A549 (cell line): Measurements from ENCODE around the gene NTRK1.

ENCODE experiments used
- CBX2 ChIP-seq: fragments of 200-600 bp; sonication (generic); IDR thresholded peaks from 2 replicates; pipeline ENCODE4 v1.6.1; 2016; ENCODE audit warnings: low read depth, mild to moderate bottlenecking, borderline replicate concordance
- CHD2 ChIP-seq: fragments of 150-350 bp; IDR thresholded peaks from 2 replicates; pipeline ENCODE4 v1.6.1; 2014; ENCODE audit warnings: low read length; ENCODE audit not compliant: partially characterized antibody
- ESRRA ChIP-seq: fragments of 150-350 bp; IDR thresholded peaks from 2 replicates; pipeline ENCODE4 v1.6.1; 2014; ENCODE audit warnings: mild to moderate bottlenecking, low read length, borderline replicate concordance
- FOSL2 ChIP-seq, 2 experiments: fragments of 450-650 bp in 1 of 2; fragments of >200 bp in 1 of 2; sonication (Bioruptor Twin) in 1 of 2; formaldehyde crosslinking; IDR thresholded peaks; 2 replicates each; pipeline versions ENCODE4 v1.5.0 to v1.6.1; 2016 to 2020; ENCODE audit warnings: mild to moderate bottlenecking in 1 of 2, moderate library complexity in 1 of 2
- JUN ChIP-seq, 2 experiments: fragments of >200 bp; sonication (Bioruptor Twin); formaldehyde crosslinking; IDR thresholded peaks; 2 replicates in 1 of 2; 3 replicates in 1 of 2; pipeline ENCODE4 v1.6.1; 2016 to 2017
- KDM1A ChIP-seq: fragments of 200-600 bp; sonication (generic); IDR thresholded peaks from 2 replicates; pipeline ENCODE4 v1.6.1; 2016; ENCODE audit warnings: low read depth, mild to moderate bottlenecking
- MAZ ChIP-seq: fragments of 150-350 bp; IDR thresholded peaks from 2 replicates; pipeline ENCODE4 v1.6.1; 2014; ENCODE audit warnings: antibody characterized with exemption, low read depth, low read length, borderline replicate concordance
- POLR2A ChIP-seq: IDR thresholded peaks from 2 replicates; pipeline ENCODE4 v1.6.1; 2012; ENCODE audit warnings: mild to moderate bottlenecking, low read length
- RAD21 ChIP-seq, 2 experiments: fragments of >200 bp in 1 of 2; sonication (Bioruptor Twin) in 1 of 2; formaldehyde crosslinking in 1 of 2; IDR thresholded peaks in 1 of 2; conservative IDR thresholded peaks in 1 of 2; 2 replicates in 1 of 2; 3 replicates in 1 of 2; pipeline ENCODE4 v1.6.1; 2012 to 2018; ENCODE audit warnings: inconsistent platforms in 1 of 2
- ZFP36 ChIP-seq: fragments of 450-650 bp; IDR thresholded peaks from 2 replicates; pipeline ENCODE4 v1.6.1; 2014; ENCODE audit warnings: borderline replicate concordance; ENCODE audit not compliant: partially characterized antibody
- TF ChIP-seq, protein P1 (sequence below): fragments of >200 bp; sonication (Bioruptor Twin); formaldehyde crosslinking; IDR thresholded peaks from 3 replicates; pipeline ENCODE4 v1.5.1; 2016
- TF ChIP-seq, protein P2 (sequence below): fragments of 200-600 bp; sonication (generic); IDR thresholded peaks from 2 replicates; pipeline ENCODE4 v1.6.1; 2016; ENCODE audit warnings: antibody characterized with exemption, mild to moderate bottlenecking, moderate library complexity

GRCh38 chr1:156862997-156863599, 2.4 kb downstream of the NTRK1 start:
- TF ChIP-seq CBX2 (no peak), POLR2A (no peak), RAD21 (conservative IDR thresholded peaks at IDR 0.05 in 1 of 2, IDR thresholded peaks at IDR 0.05 in 1 of 2) (no peak), CHD2 (no peak), FOSL2 (IDR thresholded peaks at IDR 0.05) (no peak), FOSL2 (CRISPR knock-in tag; IDR thresholded peaks at IDR 0.05) (no peak), MAZ (no peak), ESRRA (no peak), KDM1A (no peak), ZFP36 (no peak), JUN (IDR thresholded peaks at IDR 0.05) (no peak)
- TF ChIP-seq, protein P1, sequence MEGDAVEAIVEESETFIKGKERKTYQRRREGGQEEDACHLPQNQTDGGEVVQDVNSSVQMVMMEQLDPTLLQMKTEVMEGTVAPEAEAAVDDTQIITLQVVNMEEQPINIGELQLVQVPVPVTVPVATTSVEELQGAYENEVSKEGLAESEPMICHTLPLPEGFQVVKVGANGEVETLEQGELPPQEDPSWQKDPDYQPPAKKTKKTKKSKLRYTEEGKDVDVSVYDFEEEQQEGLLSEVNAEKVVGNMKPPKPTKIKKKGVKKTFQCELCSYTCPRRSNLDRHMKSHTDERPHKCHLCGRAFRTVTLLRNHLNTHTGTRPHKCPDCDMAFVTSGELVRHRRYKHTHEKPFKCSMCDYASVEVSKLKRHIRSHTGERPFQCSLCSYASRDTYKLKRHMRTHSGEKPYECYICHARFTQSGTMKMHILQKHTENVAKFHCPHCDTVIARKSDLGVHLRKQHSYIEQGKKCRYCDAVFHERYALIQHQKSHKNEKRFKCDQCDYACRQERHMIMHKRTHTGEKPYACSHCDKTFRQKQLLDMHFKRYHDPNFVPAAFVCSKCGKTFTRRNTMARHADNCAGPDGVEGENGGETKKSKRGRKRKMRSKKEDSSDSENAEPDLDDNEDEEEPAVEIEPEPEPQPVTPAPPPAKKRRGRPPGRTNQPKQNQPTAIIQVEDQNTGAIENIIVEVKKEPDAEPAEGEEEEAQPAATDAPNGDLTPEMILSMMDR = no peak
- TF ChIP-seq, protein P2, sequence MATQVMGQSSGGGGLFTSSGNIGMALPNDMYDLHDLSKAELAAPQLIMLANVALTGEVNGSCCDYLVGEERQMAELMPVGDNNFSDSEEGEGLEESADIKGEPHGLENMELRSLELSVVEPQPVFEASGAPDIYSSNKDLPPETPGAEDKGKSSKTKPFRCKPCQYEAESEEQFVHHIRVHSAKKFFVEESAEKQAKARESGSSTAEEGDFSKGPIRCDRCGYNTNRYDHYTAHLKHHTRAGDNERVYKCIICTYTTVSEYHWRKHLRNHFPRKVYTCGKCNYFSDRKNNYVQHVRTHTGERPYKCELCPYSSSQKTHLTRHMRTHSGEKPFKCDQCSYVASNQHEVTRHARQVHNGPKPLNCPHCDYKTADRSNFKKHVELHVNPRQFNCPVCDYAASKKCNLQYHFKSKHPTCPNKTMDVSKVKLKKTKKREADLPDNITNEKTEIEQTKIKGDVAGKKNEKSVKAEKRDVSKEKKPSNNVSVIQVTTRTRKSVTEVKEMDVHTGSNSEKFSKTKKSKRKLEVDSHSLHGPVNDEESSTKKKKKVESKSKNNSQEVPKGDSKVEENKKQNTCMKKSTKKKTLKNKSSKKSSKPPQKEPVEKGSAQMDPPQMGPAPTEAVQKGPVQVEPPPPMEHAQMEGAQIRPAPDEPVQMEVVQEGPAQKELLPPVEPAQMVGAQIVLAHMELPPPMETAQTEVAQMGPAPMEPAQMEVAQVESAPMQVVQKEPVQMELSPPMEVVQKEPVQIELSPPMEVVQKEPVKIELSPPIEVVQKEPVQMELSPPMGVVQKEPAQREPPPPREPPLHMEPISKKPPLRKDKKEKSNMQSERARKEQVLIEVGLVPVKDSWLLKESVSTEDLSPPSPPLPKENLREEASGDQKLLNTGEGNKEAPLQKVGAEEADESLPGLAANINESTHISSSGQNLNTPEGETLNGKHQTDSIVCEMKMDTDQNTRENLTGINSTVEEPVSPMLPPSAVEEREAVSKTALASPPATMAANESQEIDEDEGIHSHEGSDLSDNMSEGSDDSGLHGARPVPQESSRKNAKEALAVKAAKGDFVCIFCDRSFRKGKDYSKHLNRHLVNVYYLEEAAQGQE = no peak
